ENCODE data around the gene SUN1.
A peak's percentile ranks its signal among the peaks of the same experiment; 100 is the strongest.
"Not testable (repeated sequence)": the region's sequence is repeated elsewhere in the genome, so short reads cannot be mapped to it uniquely, and the experiment has no call there.

Gene SUN1

GRCh38 chr7:832167-832967 is at the start of gene SUN1:
Gene SUN1, plus strand, starts transcription at chr7:832476. Its CDS starts 49 bp downstream, at chr7:832525.
- peak; percentile 57 for DNase-seq

- no peak for DNase-seq
Measured at GRCh38 chr7:782718-783449, 49.4 kb upstream of the SUN1 start.

GRCh38 chr7:783556-784490 is 48.5 kb upstream of the SUN1 start:
- DNase-seq: no peak

GRCh38 chr7:784971-785370 is 47.3 kb upstream of the SUN1 start:
- DNase-seq: no peak

GRCh38 chr7:785416-785815 is 46.9 kb upstream of the SUN1 start:
- no peak for DNase-seq

GRCh38 chr7:786472-787255 is 45.6 kb upstream of the SUN1 start:
- peak; percentile 73 for DNase-seq

GRCh38 chr7:787332-788240 is 44.7 kb upstream of the SUN1 start:
- DNase-seq: no peak

GRCh38 chr7:791519-791918 is 40.8 kb upstream of the SUN1 start:
- no peak for DNase-seq

GRCh38 chr7:794207-794606 is 38.1 kb upstream of the SUN1 start:
- DNase-seq: no peak

- no peak for DNase-seq
Measured at GRCh38 chr7:794671-795329, 37.5 kb upstream of the SUN1 start.

- DNase-seq: not testable (repeated sequence)
Measured at GRCh38 chr7:796434-797169, 35.7 kb upstream of the SUN1 start.

- no peak for DNase-seq
Measured at GRCh38 chr7:798921-799470, 33.3 kb upstream of the SUN1 start.

- DNase-seq: no peak
Measured at GRCh38 chr7:800692-801091, 31.6 kb upstream of the SUN1 start.

- not testable (repeated sequence) for DNase-seq
Measured at GRCh38 chr7:801351-801750, 30.9 kb upstream of the SUN1 start.

- no peak for DNase-seq
Measured at GRCh38 chr7:801940-802381, 30.3 kb upstream of the SUN1 start.

- no peak for DNase-seq
Measured at GRCh38 chr7:802500-803242, 29.6 kb upstream of the SUN1 start.

GRCh38 chr7:803243-803635 is 29.0 kb upstream of the SUN1 start:
- no peak for DNase-seq

GRCh38 chr7:803796-804195 is 28.5 kb upstream of the SUN1 start:
- DNase-seq: not testable (repeated sequence)

GRCh38 chr7:805261-805660 is 27.0 kb upstream of the SUN1 start:
- no peak for DNase-seq
